ENCODE data around the gene OGDH.

DNA sequence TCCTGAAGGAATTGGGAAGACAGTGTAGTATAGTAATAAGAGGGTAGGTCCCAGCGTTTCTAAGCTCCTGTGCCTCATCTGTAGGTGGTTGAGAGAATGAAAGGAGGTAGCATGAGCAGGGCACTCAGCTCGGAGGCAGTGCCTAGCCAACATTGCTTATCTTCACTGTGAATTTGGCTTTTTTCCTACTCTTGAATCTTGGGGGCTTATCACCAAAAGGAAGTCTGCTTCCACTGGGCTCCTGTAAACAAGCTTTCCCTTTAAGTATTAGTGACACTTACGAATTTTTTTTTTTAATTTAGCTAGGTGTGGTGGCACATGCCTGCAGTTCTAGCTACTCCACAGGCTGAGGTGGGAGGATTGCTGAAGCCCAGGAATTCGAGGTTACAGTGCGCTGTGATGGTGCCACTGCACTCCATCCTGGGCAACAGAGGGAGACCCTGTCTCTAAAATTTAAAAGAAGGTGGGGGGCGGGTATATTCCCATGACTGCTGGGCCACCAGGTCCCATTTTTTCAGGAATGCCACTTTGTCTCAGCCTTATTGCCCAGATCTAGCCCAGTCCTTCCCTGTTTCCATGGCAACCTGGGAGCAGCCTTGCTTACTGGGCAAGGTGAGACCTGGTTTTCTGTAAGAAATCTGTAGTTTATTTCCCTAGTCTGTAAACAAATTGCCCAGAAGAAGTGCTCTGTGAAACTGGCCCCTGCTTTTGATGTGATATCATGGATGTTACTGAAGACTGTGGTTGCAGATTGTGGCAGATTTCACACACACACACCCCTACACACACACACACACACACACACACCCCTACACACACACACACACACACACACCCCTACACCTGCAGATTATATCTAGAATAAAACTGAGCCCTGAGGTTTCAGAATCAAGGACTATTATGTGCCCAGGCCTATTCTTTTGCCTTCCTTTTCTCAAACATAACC is 19.4 kb downstream of the OGDH start:
- TF ChIP-seq CTCF (IDR thresholded peaks at IDR 0.05) (no peak), POLR2A (IDR thresholded peaks at IDR 0.05) (no peak), EP300 (IDR thresholded peaks at IDR 0.05) (no peak)

Data from ovary (tissue), 3 donors.